ENCODE measurements around the gene HSP90AA1. TPM values are rescaled to one million over a fixed set of nuclear protein-coding genes. Genes with fewer than 3 reads are reported as not detected.

The HSP90AA1 gene
- total RNA-seq, 4 donors from 2014 or later = 227 to 609 (median 488) TPM

- peaks cover 0 to 8% of the 10 kb centered on the region in 2 donors for H3K4me1 ChIP-seq
- H3K4me3 ChIP-seq = no peak overlapping the region
- no peaks in the 10 kb centered on the region for H3K27me3 ChIP-seq
- ATAC-seq (no peak), DNase-seq (no peak)
- H3K27ac ChIP-seq = no peak overlapping the region
- H3K36me3 ChIP-seq = no peaks in the 10 kb centered on the region
- TF ChIP-seq, protein P1, sequence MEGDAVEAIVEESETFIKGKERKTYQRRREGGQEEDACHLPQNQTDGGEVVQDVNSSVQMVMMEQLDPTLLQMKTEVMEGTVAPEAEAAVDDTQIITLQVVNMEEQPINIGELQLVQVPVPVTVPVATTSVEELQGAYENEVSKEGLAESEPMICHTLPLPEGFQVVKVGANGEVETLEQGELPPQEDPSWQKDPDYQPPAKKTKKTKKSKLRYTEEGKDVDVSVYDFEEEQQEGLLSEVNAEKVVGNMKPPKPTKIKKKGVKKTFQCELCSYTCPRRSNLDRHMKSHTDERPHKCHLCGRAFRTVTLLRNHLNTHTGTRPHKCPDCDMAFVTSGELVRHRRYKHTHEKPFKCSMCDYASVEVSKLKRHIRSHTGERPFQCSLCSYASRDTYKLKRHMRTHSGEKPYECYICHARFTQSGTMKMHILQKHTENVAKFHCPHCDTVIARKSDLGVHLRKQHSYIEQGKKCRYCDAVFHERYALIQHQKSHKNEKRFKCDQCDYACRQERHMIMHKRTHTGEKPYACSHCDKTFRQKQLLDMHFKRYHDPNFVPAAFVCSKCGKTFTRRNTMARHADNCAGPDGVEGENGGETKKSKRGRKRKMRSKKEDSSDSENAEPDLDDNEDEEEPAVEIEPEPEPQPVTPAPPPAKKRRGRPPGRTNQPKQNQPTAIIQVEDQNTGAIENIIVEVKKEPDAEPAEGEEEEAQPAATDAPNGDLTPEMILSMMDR (IDR thresholded peaks at IDR 0.05 in 4 of 5, conservative IDR thresholded peaks at IDR 0.05 in 1 of 5) = no peak
- no peak for TF ChIP-seq POLR2A (IDR thresholded peaks at IDR 0.05)
- in situ Hi-C loops (cut with MboI; ENCODE audit: low sequenced_read_pairs in 4 of 4) (loop anchor here in 1 of 4 donors (5.0 kb wide), 1 partner anchor 33 kb away; no protein-coding TSS in a partner anchor), intact Hi-C loops (cut with DNase I; ENCODE audit: low total_unique reads) (loop anchor here (2.0 kb wide), 1 partner anchor 33 kb away; no protein-coding TSS in a partner anchor)
- H3K9me3 ChIP-seq = no peaks in the 10 kb centered on the region
Observed at GRCh38 chr14:102063808-102064429, 22.9 kb downstream of the HSP90AA1 start.

DNA sequence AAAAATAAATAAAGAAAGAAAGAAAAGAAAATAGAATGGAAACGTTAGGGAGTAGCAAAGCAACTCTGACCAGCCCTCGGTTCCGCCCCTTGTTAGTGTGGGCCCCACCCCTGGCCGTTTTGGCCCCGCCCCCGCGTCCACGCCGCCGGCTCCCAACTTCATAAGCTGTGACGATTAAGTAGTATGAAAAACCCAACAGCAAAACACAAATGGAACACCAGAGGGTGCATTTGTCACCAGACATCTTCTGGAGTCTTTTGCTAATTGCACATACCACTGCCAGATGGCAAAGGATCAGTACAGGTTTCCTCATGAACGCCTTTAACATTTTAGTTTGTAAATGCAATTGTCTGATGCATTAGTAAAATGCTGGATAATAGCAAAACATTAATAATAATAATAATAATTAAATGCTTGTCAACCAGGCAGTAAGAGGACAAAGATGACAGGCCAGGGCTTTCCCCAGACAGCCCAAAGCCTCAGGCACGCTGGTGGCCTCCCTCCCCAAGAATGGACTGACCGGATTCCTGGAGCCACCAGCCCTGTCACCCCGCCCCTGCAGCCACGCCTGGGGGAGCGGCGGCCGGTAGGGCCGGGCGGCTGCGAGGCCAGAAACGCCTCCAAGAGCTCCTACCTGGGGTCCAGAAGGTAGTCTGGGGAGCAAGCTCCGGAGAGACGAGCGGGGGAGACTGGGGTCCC, 23.6 kb downstream of the HSP90AA1 start:
- DNase-seq = peak; percentile 58 to 74
- in situ Hi-C loops (cut with MboI; ENCODE audit: low sequenced_read_pairs in 4 of 4) = loop anchor here in 1 of 4 donors (5.0 kb wide), 1 partner anchor 34 kb away; no protein-coding TSS in a partner anchor
- H3K36me3 ChIP-seq = no peaks in the 10 kb centered on the region
- H3K4me1 ChIP-seq = peaks cover 0 to 8% of the 10 kb centered on the region in 2 donors
- TF ChIP-seq POLR2A (IDR thresholded peaks at IDR 0.05) = no peak
- TF ChIP-seq, protein P1 (IDR thresholded peaks at IDR 0.05 in 4 of 5, conservative IDR thresholded peaks at IDR 0.05 in 1 of 5) = peak in 3 of 5 experiments; percentile 23 to 45 (median 43)
- H3K27me3 ChIP-seq = no peaks in the 10 kb centered on the region
- no peaks in the 10 kb centered on the region for H3K9me3 ChIP-seq
- no peak overlapping the region for H3K27ac ChIP-seq
- intact Hi-C loops (cut with DNase I; ENCODE audit: low total_unique reads) = loop anchor here (2.0 kb wide), 1 partner anchor 34 kb away; no protein-coding TSS in a partner anchor
- ATAC-seq = peak; percentile 88 to 94
- no peak overlapping the region for H3K4me3 ChIP-seq

GRCh38 chr14:102058961-102059360, 27.9 kb downstream of the HSP90AA1 start:
- no peak overlapping the region for H3K27ac ChIP-seq
- H3K4me3 ChIP-seq = no peak overlapping the region
- H3K36me3 ChIP-seq = no peaks in the 10 kb centered on the region
- no peak for ATAC-seq
- H3K9me3 ChIP-seq = no peaks in the 10 kb centered on the region
- no peak for DNase-seq
- in situ Hi-C loops (cut with MboI; ENCODE audit: low sequenced_read_pairs in 4 of 4) = no loop called here
- peaks cover 0 to 8% of the 10 kb centered on the region in 2 donors for H3K4me1 ChIP-seq
- no peak for TF ChIP-seq POLR2A (IDR thresholded peaks at IDR 0.05)
- TF ChIP-seq, protein P1 (IDR thresholded peaks at IDR 0.05 in 4 of 5, conservative IDR thresholded peaks at IDR 0.05 in 1 of 5) = no peak
- H3K27me3 ChIP-seq = no peaks in the 10 kb centered on the region
- intact Hi-C loops (cut with DNase I; ENCODE audit: low total_unique reads) = no loop called here

DNA sequence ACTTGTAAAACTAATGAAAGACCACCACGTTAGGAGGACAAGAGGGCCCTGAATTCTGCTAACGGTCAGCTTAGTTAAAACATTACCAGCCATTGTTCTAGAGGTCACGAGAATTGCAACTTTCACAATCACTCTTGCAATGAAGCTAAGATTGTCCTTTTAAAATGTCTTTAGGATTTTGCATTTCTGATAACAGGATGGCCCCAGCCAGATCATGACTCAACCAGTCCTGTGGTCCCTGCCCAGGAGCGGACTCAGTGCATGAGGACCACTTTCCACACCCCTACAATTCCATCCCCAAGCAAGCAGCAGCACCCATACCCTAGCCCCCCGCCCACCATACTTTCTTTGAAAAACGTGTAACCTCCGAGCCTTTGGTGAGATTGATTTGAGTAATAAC, 28.7 kb downstream of the HSP90AA1 start:
- in situ Hi-C loops (cut with MboI; ENCODE audit: low sequenced_read_pairs in 4 of 4) = no loop called here
- ATAC-seq (no peak), DNase-seq (no peak)
- H3K27me3 ChIP-seq = no peaks in the 10 kb centered on the region
- H3K27ac ChIP-seq = no peak overlapping the region
- TF ChIP-seq, protein P1 (IDR thresholded peaks at IDR 0.05 in 4 of 5, conservative IDR thresholded peaks at IDR 0.05 in 1 of 5) = no peak
- TF ChIP-seq POLR2A (IDR thresholded peaks at IDR 0.05) = no peak
- peaks cover 0 to 5% of the 10 kb centered on the region in 2 donors for H3K4me1 ChIP-seq
- intact Hi-C loops (cut with DNase I; ENCODE audit: low total_unique reads) = no loop called here
- H3K9me3 ChIP-seq = no peaks in the 10 kb centered on the region
- peaks cover 0 to 1% of the 10 kb centered on the region in 2 donors for H3K36me3 ChIP-seq
- no peak overlapping the region for H3K4me3 ChIP-seq

All from gastrocnemius medialis (tissue), 4 donors.